K562 (cell line): ENCODE measurements around the gene KIF5A. TPM values are rescaled to one million over a fixed set of nuclear protein-coding genes. Genes with fewer than 3 reads are reported as not detected.

Experiments used
- ATF1 ChIP-seq, 2 experiments: fragments of 450-650 bp in 1 of 2; IDR thresholded peaks; 2 replicates each; pipeline ENCODE4 v1.6.1; 2016; ENCODE audit warnings: missing compliant biosample characterization in 1 of 2, missing genetic modification characterization in 1 of 2
- CREB1 ChIP-seq, 2 experiments: sonication (generic) in 1 of 2; formaldehyde crosslinking in 1 of 2; IDR thresholded peaks; 2 replicates each; pipeline versions ENCODE4 v1.6.1 to v1.8.0; 2012 to 2022; ENCODE audit warnings: inconsistent platforms in 1 of 2, mild to moderate bottlenecking in 1 of 2, missing genetic modification reagents in 1 of 2, moderate library complexity in 1 of 2
- FIP1L1 ChIP-seq: fragments of 200-400 bp; formaldehyde crosslinking; IDR thresholded peaks from 2 replicates; pipeline ENCODE4 v1.6.1; 2018; ENCODE audit warnings: mild to moderate bottlenecking, low read depth, low read length; ENCODE audit not compliant: poor library complexity, severe bottlenecking
- GABPB1 ChIP-seq: sonication (generic); formaldehyde crosslinking; IDR thresholded peaks from 2 replicates; pipeline ENCODE4 v1.8.0; 2022; ENCODE audit warnings: mild to moderate bottlenecking, missing genetic modification reagents
- L3MBTL2 ChIP-seq: fragments of 450-650 bp; IDR thresholded peaks from 2 replicates; pipeline ENCODE4 v1.6.1; 2016; ENCODE audit warnings: mild to moderate bottlenecking, moderate library complexity
- PHF20 ChIP-seq: fragments of 450-650 bp; IDR thresholded peaks from 2 replicates; pipeline ENCODE4 v1.6.1; 2018; ENCODE audit not compliant: partially characterized antibody
- PML ChIP-seq: IDR thresholded peaks from 2 replicates; pipeline ENCODE4 v1.6.1; 2012; ENCODE audit warnings: low read length, inconsistent platforms
- SIN3B ChIP-seq: fragments of 450-650 bp; IDR thresholded peaks from 2 replicates; pipeline ENCODE4 v1.6.1; 2017; ENCODE audit warnings: low read depth, mild to moderate bottlenecking, moderate library complexity
- SUPT5H ChIP-seq: fragments of 450-650 bp; IDR thresholded peaks from 2 replicates; pipeline ENCODE4 v1.6.1; 2016
- U2AF1 ChIP-seq: fragments of 200-400 bp; formaldehyde crosslinking; optimal IDR thresholded peaks from 2 replicates; pipeline ENCODE3; 2017; ENCODE audit warnings: mild to moderate bottlenecking, low read depth, low read length, moderate library complexity
- ZNF764 ChIP-seq: fragments of 250-450 bp; sonication (Bioruptor Pico); IDR thresholded peaks from 2 replicates; pipeline ENCODE4 v1.4.0; 2020; ENCODE audit warnings: low read depth, mild to moderate bottlenecking, moderate library complexity
- polyA plus RNA-seq, 8 experiments: library from polyadenylated mRNA; depleted of rRNA in 4 of 8; stranded (reverse) in 5 of 8; unstranded in 3 of 8; fragments of >200 nt; fragmentation: Nextera tagmentation in 2 of 8; fragmentation: Illumina TruSeq in 1 of 8; extraction: Ambion mirVana in 2 of 8; extraction: Trizol in 1 of 8; gene quantifications; 2 replicates each; pipeline versions ENCODE4 v1.2.1 to v1.2.3, GENCODE V29; 2011 to 2014; ENCODE audit warnings: inconsistent platforms in 1 of 8, missing spikeins in 1 of 8
- total RNA-seq, 7 experiments: library from RNA; depleted of rRNA in 6 of 7; stranded (reverse); fragments of >200 nt in 6 of 7; fragmentation: Illumina TruSeq in 2 of 7; extraction: Trizol in 2 of 7; gene quantifications; 2 replicates each; pipeline versions ENCODE4 v1.2.1 to v1.2.3, GENCODE V29; 2011 to 2021; ENCODE audit warnings: low replicate concordance in 1 of 7
- TF ChIP-seq, protein P1 (sequence below): sonication (generic); formaldehyde crosslinking; IDR thresholded peaks from 2 replicates; pipeline ENCODE4 v1.8.0; 2023; ENCODE audit warnings: mild to moderate bottlenecking, missing genetic modification reagents
- TF ChIP-seq, protein P2 (sequence below), 2 experiments: fragments of 450-650 bp in 1 of 2; sonication (generic) in 1 of 2; formaldehyde crosslinking in 1 of 2; IDR thresholded peaks; 2 replicates each; pipeline versions ENCODE4 v1.7.1 to v1.9.0; 2016 to 2022; ENCODE audit warnings: inconsistent platforms in 1 of 2, mild to moderate bottlenecking in 1 of 2, missing genetic modification reagents in 1 of 2

Gene KIF5A
- total and polyA plus RNA-seq, 9 of the 15 experiments (the other 6 are each of a cell fraction or from before 2014, with no cell fraction given), result 3.4 to 17.7 (median 8.0) TPM

GRCh38 chr12:57632958-57633840, 83.4 kb downstream of the KIF5A start, which contains the start of gene B4GALNT1 (continued):
- TF ChIP-seq, protein P1, sequence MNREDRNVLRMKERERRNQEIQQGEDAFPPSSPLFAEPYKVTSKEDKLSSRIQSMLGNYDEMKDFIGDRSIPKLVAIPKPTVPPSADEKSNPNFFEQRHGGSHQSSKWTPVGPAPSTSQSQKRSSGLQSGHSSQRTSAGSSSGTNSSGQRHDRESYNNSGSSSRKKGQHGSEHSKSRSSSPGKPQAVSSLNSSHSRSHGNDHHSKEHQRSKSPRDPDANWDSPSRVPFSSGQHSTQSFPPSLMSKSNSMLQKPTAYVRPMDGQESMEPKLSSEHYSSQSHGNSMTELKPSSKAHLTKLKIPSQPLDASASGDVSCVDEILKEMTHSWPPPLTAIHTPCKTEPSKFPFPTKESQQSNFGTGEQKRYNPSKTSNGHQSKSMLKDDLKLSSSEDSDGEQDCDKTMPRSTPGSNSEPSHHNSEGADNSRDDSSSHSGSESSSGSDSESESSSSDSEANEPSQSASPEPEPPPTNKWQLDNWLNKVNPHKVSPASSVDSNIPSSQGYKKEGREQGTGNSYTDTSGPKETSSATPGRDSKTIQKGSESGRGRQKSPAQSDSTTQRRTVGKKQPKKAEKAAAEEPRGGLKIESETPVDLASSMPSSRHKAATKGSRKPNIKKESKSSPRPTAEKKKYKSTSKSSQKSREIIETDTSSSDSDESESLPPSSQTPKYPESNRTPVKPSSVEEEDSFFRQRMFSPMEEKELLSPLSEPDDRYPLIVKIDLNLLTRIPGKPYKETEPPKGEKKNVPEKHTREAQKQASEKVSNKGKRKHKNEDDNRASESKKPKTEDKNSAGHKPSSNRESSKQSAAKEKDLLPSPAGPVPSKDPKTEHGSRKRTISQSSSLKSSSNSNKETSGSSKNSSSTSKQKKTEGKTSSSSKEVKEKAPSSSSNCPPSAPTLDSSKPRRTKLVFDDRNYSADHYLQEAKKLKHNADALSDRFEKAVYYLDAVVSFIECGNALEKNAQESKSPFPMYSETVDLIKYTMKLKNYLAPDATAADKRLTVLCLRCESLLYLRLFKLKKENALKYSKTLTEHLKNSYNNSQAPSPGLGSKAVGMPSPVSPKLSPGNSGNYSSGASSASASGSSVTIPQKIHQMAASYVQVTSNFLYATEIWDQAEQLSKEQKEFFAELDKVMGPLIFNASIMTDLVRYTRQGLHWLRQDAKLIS (CRISPR knock-in tag), result peak; percentile 55
- TF ChIP-seq U2AF1 (peak; percentile 73), PHF20 (peak; percentile 27), L3MBTL2 (peak; percentile 97), SIN3B (0 out of 2 replicates have a peak, but pooled peaks have one; percentile 41), FIP1L1 (peak; percentile 73), CREB1 (IDR thresholded peaks at IDR 0.05) (no peak), CREB1 (CRISPR knock-in tag; IDR thresholded peaks at IDR 0.05) (peak; percentile 52; the same call in 1 of the 2 replicates), PML (peak; percentile 40; the same call in 1 of the 2 replicates), ATF1 (CRISPR knock-in tag; IDR thresholded peaks at IDR 0.05) (no peak), ATF1 (tag; IDR thresholded peaks at IDR 0.05) (peak; percentile 39), GABPB1 (peak; percentile 21; the same call in 1 of the 2 replicates), SUPT5H (peak; percentile 39; the same call in 1 of the 2 replicates), ZNF764 (CRISPR knock-in tag) (no peak)
- TF ChIP-seq, protein P2, sequence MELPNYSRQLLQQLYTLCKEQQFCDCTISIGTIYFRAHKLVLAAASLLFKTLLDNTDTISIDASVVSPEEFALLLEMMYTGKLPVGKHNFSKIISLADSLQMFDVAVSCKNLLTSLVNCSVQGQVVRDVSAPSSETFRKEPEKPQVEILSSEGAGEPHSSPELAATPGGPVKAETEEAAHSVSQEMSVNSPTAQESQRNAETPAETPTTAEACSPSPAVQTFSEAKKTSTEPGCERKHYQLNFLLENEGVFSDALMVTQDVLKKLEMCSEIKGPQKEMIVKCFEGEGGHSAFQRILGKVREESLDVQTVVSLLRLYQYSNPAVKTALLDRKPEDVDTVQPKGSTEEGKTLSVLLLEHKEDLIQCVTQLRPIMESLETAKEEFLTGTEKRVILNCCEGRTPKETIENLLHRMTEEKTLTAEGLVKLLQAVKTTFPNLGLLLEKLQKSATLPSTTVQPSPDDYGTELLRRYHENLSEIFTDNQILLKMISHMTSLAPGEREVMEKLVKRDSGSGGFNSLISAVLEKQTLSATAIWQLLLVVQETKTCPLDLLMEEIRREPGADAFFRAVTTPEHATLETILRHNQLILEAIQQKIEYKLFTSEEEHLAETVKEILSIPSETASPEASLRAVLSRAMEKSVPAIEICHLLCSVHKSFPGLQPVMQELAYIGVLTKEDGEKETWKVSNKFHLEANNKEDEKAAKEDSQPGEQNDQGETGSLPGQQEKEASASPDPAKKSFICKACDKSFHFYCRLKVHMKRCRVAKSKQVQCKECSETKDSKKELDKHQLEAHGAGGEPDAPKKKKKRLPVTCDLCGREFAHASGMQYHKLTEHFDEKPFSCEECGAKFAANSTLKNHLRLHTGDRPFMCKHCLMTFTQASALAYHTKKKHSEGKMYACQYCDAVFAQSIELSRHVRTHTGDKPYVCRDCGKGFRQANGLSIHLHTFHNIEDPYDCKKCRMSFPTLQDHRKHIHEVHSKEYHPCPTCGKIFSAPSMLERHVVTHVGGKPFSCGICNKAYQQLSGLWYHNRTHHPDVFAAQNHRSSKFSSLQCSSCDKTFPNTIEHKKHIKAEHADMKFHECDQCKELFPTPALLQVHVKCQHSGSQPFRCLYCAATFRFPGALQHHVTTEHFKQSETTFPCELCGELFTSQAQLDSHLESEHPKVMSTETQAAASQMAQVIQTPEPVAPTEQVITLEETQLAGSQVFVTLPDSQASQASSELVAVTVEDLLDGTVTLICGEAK (IDR thresholded peaks at IDR 0.05), result peak; percentile 19; the same call in 1 of the 2 replicates
- TF ChIP-seq, protein P2 (CRISPR knock-in tag; IDR thresholded peaks at IDR 0.05), result no peak
